Endodermal cell (in vitro differentiated cells): ENCODE results near the gene S100B. TPM values are rescaled to one million over a fixed set of nuclear protein-coding genes. Genes with fewer than 3 reads are reported as not detected.

Source experiments
- DNase-seq: peaks from one replicate; pipeline ENCODE4 v3.0.0-alpha.2; 2017
- H3K27ac ChIP-seq: 2 replicates; pipeline ENCODE4 v1.5.1; 2013; ENCODE audit warnings: mild to moderate bottlenecking, low read depth, low read length, moderate library complexity
- H3K27me3 ChIP-seq: 2 replicates; pipeline ENCODE4 v1.6.1; 2013; ENCODE audit warnings: mild to moderate bottlenecking, low read length, moderate library complexity; ENCODE audit not compliant: insufficient read depth, control insufficient read depth, poor library complexity, severe bottlenecking
- H3K36me3 ChIP-seq: 2 replicates; pipeline ENCODE4 v1.7.0; 2013; ENCODE audit warnings: mild to moderate bottlenecking, low read length, moderate library complexity; ENCODE audit not compliant: control insufficient read depth, insufficient read depth
- H3K4me1 ChIP-seq: one replicate; pipeline ENCODE4 v1.7.0; 2013; ENCODE audit warnings: low read length; ENCODE audit not compliant: control insufficient read depth, insufficient read depth
- H3K4me3 ChIP-seq: 2 replicates; pipeline ENCODE4 v1.5.1; 2013; ENCODE audit warnings: mild to moderate bottlenecking, low read length, moderate library complexity
- H3K9ac ChIP-seq: 2 replicates; pipeline ENCODE4 v1.6.1; 2013; ENCODE audit warnings: mild to moderate bottlenecking, low read length, moderate library complexity; ENCODE audit not compliant: poor library complexity, severe bottlenecking; ENCODE audit errors: extremely low read depth
- H3K9me3 ChIP-seq: 2 replicates; pipeline ENCODE4 v1.6.1; 2013; ENCODE audit warnings: mild to moderate bottlenecking, low read length, moderate library complexity; ENCODE audit not compliant: control insufficient read depth
- H3K27ac Mint-ChIP-seq: 2 replicates; pipeline ENCODE4 v1.8.0; 2020; ENCODE audit warnings: mixed read lengths
- H3K27me3 Mint-ChIP-seq: 2 replicates; pipeline ENCODE4 v1.8.0; 2021; ENCODE audit warnings: mild to moderate bottlenecking, mixed read lengths; ENCODE audit not compliant: insufficient read depth
- H3K36me3 Mint-ChIP-seq: 2 replicates; pipeline ENCODE4 v1.8.0; 2020; ENCODE audit warnings: low read depth, mixed read lengths
- H3K4me1 Mint-ChIP-seq: 2 replicates; pipeline ENCODE4 v1.8.0; 2020; ENCODE audit warnings: mixed read lengths
- H3K4me3 Mint-ChIP-seq: 2 replicates; pipeline ENCODE4 v1.8.0; 2020; ENCODE audit warnings: mild to moderate bottlenecking, moderate library complexity, mixed read lengths
- H3K9me3 Mint-ChIP-seq: 2 replicates; pipeline ENCODE4 v1.8.0; 2020; ENCODE audit warnings: mild to moderate bottlenecking, mixed read lengths
- WGBS, 2 experiments: methylation state at CpG; one replicate each; pipeline versions ENCODE4 v1.1.5 to v1.1.7; 2013; ENCODE audit warnings: missing lambda C conversion rate in 2 of 2, mixed read lengths in 1 of 2; ENCODE audit not compliant: insufficient coverage in 1 of 2, insufficient read length in 1 of 2; 5-methylcytosine and 5-hydroxymethylcytosine counted together
- total RNA-seq, 2 donors: library from RNA; stranded (reverse); fragmentation: NEBNext Ultra II Directional in 1 of 2; extraction: Animal tissue kit (Norgen Biotek cat#: 25700) in 1 of 2; gene quantifications; 2 replicates in 1 of 2; 3 replicates in 1 of 2; pipeline ENCODE4 v1.2.1, GENCODE V29; 2021
- TF ChIP-seq, protein P1 (sequence below): fragments of 200-600 bp; sonication (generic); conservative IDR thresholded peaks from 2 replicates; pipeline ENCODE4 v1.5.0; 2021; ENCODE audit warnings: antibody characterized with exemption, mild to moderate bottlenecking

Gene S100B
- total RNA-seq, 2 donors from 2014 or later: not detected

DNA sequence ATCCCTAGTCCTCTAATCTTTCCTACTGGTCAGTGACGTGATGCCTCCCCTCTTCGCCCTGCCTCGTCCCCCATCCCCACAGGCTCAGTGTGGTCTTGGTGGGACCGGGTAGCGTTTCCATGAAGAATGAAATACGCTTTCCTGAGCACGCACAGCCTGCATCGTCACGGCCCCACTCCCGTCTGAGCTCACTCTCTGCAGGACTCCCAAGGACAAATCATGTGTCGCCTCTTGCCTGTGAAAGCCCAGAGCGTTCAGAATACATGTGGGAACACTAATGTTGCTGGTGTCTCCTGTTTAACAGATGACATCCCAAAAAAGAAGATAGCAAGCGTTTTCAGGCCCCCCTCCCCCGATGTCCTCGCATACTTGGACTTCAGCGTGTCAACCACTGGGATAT lies 49.2 kb downstream of the S100B start:
- H3K4me1 Mint-ChIP-seq: no peaks in the 10 kb centered on the region
- H3K36me3 Mint-ChIP-seq: peaks cover 55% of the 10 kb centered on the region
- H3K4me3 ChIP-seq: no peak overlapping the region
- no peak overlapping the region for H3K27ac Mint-ChIP-seq
- H3K27ac ChIP-seq: no peak overlapping the region
- no peaks in the 10 kb centered on the region for H3K27me3 ChIP-seq
- WGBS, 2 experiments: 95% methylated on average over 14 to 16 of the region's 16 CpGs
- no peaks in the 10 kb centered on the region for H3K9me3 ChIP-seq
- DNase-seq: no peak
- peaks cover 64% of the 10 kb centered on the region for H3K36me3 ChIP-seq
- H3K9me3 Mint-ChIP-seq: no peaks in the 10 kb centered on the region
- TF ChIP-seq, protein P1, sequence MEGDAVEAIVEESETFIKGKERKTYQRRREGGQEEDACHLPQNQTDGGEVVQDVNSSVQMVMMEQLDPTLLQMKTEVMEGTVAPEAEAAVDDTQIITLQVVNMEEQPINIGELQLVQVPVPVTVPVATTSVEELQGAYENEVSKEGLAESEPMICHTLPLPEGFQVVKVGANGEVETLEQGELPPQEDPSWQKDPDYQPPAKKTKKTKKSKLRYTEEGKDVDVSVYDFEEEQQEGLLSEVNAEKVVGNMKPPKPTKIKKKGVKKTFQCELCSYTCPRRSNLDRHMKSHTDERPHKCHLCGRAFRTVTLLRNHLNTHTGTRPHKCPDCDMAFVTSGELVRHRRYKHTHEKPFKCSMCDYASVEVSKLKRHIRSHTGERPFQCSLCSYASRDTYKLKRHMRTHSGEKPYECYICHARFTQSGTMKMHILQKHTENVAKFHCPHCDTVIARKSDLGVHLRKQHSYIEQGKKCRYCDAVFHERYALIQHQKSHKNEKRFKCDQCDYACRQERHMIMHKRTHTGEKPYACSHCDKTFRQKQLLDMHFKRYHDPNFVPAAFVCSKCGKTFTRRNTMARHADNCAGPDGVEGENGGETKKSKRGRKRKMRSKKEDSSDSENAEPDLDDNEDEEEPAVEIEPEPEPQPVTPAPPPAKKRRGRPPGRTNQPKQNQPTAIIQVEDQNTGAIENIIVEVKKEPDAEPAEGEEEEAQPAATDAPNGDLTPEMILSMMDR: no peak
- H3K4me1 ChIP-seq: no peaks in the 10 kb centered on the region
- H3K4me3 Mint-ChIP-seq: no peak overlapping the region
- H3K9ac ChIP-seq: no peak overlapping the region
- no peaks in the 10 kb centered on the region for H3K27me3 Mint-ChIP-seq

DNA sequence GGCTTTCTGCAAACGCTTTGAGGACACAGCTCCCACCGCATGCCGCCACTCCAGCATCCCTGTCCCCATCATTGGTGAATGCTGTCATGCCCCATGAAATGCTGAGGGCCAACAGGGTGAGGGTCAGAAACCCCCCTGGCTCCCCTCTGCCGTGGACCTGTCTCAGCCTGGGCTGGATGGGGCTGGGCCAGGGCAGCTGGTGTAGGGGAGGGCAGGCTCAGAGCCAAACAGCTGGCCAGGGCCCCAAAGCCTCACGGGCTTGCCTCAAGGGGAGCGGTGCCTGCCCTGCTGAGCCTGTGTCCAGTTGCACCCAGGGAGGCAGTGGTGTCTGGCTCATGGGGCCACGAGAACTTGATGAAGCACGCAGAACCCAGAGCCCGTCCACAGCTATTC lies 49.7 kb downstream of the S100B start:
- Histone ChIP-seq H3K36me3 (peaks cover 65% of the 10 kb centered on the region), H3K27ac (no peak overlapping the region), H3K27me3 (no peaks in the 10 kb centered on the region), H3K9ac (no peak overlapping the region), H3K4me1 (no peaks in the 10 kb centered on the region), H3K4me3 (no peak overlapping the region), H3K9me3 (no peaks in the 10 kb centered on the region)
- TF ChIP-seq, protein P1: no peak
- Mint-ChIP-seq H3K4me3 (no peak overlapping the region), H3K27ac (no peak overlapping the region), H3K27me3 (no peaks in the 10 kb centered on the region), H3K36me3 (peaks cover 56% of the 10 kb centered on the region), H3K9me3 (no peaks in the 10 kb centered on the region), H3K4me1 (no peaks in the 10 kb centered on the region)
- WGBS, 2 experiments: 91 to 100% methylated on average over 6 to 9 of the region's 9 CpGs
- no peak for DNase-seq

DNA sequence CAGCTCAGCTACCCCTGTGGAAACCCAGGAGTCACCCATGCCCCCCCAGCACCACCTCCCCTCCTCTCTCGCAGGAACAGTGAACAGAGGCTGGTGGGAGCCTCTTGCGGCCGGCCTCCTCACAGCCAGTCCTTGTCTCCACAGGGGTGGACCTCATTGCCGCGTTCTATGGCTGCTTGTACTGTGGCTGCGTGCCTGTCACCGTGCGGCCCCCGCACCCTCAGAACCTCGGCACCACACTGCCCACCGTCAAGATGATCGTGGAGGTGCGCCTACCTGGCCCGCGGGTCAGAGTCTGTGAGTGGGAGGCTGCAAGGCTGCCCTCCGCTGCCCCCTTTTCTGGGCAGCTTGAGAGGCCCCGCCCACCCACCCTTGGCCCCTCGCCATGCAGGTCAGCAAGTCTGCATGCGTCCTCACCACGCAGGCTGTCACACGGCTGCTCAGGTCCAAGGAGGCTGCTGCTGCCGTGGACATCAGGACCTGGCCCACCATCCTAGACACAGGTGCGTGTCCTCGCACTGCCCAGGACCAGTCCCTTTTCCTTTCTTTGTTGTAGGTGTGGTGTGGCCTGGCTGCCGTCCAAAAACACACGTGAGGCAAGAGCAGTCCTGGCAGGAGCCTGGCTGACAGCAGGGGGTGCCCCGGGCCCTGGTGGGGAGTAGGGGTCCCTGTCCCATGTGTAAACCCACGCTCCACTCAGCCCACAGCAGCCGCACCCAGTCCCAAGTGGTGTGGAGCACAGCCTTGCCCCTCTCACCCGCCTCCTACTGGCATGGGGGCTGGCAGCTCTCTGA lies 50.3 kb downstream of the S100B start:
- Mint-ChIP-seq H3K36me3 (peaks cover 54% of the 10 kb centered on the region), H3K27me3 (no peaks in the 10 kb centered on the region), H3K27ac (no peak overlapping the region), H3K4me3 (no peak overlapping the region), H3K4me1 (no peaks in the 10 kb centered on the region), H3K9me3 (no peaks in the 10 kb centered on the region)
- no peak for DNase-seq
- H3K9ac ChIP-seq: no peak overlapping the region
- H3K9me3 ChIP-seq: no peaks in the 10 kb centered on the region
- no peak overlapping the region for H3K27ac ChIP-seq
- TF ChIP-seq, protein P1: no peak
- WGBS, 2 experiments: 94 to 100% methylated on average over 6 to 30 of the region's 30 CpGs
- no peaks in the 10 kb centered on the region for H3K27me3 ChIP-seq
- no peaks in the 10 kb centered on the region for H3K4me1 ChIP-seq
- no peak overlapping the region for H3K4me3 ChIP-seq
- peaks cover 64% of the 10 kb centered on the region for H3K36me3 ChIP-seq
